HK-2 (cell line): ENCODE measurements around the gene DDB1.
A peak's percentile ranks its signal among the peaks of the same experiment; 100 is the strongest.

ENCODE experiments used
- DNase-seq: peaks from one replicate; pipeline ENCODE4 v3.0.0-alpha.2; 2018; ENCODE audit not compliant: unreplicated experiment

The DDB1 gene

DNA sequence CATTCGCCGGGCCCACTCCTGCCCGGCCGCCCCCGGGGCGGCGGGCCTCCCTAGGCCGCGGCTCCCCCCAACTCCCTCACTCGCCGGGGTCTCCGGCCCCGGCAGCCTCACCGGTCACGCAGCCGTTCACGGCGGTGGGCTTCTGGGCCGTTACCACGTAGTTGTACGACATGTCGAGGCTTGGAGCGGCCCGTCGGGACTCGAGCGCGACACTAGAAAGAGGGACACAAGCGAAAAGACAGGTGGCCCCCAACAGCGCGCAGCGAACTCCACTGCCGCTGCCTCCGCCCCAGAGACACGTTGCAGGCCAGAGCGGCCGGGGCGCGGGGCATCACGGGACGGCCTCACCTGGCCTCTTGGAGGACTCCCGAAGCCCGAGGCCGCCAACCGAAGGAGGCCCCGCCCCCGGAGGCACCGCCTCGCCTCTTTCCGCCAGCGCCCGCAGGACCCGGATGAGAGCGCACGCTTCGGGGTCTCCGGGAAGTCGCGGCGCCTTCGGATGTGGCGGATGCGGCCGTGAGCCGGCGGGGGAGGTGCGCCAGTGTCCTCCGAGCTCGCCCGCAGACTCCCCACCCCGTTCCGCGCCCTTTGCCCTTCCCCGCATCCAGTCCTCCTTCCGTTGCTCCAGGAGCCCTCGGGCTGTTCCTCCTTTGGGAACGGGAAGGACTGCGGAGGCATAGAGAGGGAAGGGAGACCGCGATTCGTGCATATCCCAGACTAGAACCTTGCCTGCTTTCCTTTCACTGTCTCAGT is at the start of gene DDB1, which contains the start of gene TKFC:
Gene DDB1 (minus strand): TSS at position 309 of the 753 bp plus-strand sequence. CDS start 137 bp downstream, at position 172.
Gene TKFC (plus strand): TSS at position 432 of the 753 bp plus-strand sequence. CDS start 1,501 bp downstream, outside the sequence.
- DNase-seq: peak; percentile 87

DNA sequence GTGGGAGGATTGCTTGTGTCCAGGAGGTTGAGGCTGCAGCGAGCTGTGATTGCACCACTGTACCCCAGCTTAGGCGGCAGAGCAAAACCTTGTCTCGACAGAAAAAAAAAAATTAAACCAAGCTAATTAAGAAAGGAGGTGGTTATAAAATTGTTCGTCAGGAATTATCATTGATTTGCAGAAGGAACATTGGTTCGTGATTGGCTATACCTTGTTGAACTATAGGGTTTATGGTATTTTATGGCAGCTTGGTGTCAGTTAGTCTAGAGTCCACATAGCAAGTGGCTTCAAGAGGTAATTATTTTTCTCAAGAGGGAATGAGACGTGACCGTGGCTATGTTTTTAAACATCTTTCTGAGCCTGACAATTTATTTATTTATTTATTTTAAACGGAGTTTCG is 48.0 kb upstream of the DDB1 start:
- DNase-seq: no peak

DNA sequence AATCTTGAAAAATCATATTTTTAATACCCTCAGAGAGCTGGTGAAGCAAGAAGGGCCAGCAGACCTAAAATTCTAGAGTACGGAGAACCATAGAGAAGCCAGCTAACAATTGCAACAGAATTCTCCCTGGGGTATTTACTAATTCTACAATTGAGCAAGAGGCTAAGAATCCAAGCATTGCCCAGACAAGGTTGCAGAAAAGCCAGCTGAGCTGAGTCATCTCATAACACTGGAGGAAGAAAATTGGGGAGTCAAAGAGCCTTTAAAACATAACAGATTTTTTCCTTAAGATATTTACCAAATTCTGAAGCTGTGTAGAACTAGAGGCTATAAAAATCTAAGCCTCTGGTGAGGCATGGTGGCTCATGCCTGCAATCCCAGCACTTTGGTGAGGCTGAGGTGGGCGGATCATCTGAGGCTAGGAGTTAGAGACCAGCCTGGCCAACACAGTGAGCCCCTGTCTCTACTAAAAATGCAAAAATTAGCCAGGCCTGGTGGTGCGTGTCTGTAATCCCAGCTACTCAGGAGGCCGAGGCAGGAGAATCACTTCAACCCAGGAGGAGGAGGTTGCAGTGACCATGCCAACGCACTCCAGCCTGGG is 45.9 kb upstream of the DDB1 start:
- no peak for DNase-seq

DNA sequence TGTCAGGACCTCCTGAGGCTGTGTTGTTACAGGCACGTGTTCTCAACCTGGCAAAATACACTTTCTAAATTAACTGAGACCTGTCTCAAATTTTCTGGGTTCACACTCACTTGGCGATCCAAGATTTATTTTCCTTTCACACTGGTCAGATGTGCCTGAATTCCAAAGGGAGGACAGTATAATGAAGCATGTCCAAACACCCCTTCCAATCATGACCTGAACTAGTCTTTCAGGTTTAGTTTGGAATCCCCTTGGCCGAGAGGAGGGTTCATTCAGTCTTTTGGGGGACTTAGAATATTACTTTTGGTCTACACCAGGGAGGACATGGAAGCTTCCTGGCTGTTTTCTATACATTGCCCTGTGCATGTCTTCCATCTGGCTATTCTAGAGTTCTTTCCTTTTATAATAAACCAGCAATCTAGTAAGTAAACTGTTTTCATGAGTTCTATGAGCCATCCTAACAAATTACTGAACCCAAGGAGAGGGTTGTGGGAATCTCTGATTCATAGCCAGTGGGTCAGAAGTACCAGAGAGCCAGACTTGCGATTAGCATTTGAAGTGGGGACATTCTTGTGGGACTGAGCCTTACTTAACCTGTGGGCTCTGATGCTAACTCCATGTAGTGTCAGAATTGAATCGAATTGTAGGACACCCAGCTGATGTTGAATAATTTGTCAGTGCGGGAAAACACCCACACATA is 44.7 kb upstream of the DDB1 start:
- DNase-seq: no peak

- no peak for DNase-seq
Measured at GRCh38 chr11:61375761-61376108, 42.8 kb upstream of the DDB1 start.

DNA sequence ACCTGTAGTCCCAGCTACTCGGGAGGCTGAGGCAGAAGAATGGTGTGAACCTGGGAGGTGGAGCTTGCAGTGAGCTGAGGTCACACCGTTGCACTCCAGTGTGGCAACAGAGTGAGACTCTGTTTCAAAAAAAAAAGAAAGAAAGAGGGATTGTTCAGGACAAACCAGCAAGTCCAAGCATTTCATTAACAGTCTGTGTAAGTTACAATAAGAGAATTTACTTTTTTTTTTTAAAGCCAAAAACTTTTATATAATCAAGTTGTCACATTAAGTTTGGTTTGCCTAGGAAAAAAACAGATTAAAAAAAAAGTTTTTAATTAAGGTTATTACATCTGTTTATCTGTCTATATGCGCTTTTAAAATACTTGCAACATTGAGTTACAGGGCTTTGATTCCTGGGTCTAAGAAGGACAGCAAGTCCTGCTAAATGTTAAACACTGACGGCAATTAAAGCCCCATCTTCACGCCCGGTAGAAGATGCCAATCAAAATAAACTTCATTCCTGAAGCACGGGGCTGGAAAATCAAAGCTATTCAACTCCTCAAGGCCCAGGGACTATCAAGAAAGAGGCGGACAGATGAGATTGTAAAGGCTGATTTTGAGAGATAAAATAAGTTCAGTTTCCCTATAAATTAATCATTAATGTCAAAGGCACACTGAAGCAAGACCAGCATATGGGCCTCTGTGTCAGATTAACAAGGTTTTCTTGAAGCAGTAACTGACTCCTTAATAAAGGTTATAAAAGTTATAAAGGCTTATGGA is 39.9 kb upstream of the DDB1 start:
- DNase-seq: no peak

- DNase-seq: no peak
Measured at GRCh38 chr11:61370349-61371005, 37.6 kb upstream of the DDB1 start.

- DNase-seq: no peak
Measured at GRCh38 chr11:61369372-61370348, 36.8 kb upstream of the DDB1 start.

DNA sequence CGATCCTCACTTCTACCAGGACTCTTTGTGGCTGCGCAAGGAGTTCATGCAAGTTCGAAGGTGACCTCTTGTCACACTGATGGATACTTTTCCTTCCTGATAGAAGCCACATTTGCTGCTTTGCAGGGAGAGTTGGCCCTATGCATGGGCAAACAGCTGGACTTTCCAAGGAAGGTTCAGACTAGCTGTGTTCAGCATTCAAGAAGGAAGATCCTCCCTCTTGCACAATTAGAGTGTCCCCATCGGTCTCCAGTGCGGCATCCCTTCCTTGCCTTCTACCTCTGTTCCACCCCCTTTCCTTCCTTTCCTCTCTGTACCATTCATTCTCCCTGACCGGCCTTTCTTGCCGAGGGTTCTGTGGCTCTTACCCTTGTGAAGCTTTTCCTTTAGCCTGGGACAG is 35.7 kb upstream of the DDB1 start:
- DNase-seq: no peak

DNA sequence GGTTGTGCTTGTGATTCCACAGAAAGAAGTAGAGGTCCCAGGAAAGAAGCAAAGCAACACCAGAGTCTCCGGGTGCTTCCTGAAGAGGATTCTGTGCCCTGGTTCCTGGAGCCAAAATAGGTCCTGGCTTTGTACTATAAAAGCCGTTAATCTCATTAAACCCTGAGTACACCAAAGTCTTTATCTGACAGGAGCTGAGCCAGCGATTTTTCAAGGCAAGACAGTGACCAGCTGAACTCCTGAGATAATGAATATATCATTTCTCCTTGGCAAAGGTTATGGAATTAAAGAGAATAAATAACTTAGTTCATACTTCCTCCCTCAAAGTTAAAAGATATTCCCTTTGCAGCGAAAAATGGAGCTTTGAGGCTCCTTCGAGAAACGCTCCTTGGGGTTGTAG is 34.5 kb upstream of the DDB1 start:
- no peak for DNase-seq

DNA sequence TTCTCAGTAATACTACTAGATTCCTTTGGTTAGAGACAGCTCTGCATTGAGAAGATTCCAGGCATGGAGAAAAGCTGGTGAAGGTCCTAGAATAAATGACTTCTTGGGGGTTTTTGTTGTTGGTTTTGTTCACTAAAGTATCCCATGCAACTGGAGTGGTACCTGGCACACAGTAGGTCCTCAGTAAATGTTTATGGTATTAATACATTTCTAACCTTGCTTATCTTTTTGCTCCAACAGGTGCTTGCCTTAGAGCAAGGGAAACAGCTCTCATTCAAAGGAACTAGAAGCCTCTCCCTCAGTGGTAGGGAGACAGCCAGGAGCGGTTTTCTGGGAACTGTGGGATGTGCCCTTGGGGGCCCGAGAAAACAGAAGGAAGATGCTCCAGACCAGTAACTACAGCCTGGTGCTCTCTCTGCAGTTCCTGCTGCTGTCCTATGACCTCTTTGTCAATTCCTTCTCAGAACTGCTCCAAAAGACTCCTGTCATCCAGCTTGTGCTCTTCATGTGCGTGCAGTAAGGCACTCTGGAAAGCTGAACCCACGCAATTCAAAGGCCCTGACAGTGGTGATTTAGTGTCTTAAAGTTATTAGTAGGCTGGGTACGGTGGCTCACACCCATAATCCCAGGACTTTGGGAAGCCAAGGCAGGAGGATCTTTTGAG is 31.2 kb upstream of the DDB1 start:
- no peak for DNase-seq

DNA sequence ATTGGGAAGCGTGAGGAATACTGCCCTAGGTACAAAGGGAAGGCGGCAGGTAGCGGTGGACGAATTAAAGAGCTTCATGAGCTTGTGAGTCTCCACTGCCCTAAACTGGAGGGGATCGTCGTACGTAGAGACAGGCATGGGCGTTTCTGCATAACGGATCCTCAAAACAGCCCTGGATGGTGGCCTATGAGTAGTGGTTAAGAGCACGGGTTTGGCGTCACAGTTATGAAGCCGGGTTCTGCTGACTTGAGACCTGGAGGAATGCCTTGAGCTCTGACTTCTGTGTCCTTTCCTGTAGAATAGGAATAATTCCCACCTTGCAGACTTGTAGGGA is 29.6 kb upstream of the DDB1 start:
- no peak for DNase-seq

DNA sequence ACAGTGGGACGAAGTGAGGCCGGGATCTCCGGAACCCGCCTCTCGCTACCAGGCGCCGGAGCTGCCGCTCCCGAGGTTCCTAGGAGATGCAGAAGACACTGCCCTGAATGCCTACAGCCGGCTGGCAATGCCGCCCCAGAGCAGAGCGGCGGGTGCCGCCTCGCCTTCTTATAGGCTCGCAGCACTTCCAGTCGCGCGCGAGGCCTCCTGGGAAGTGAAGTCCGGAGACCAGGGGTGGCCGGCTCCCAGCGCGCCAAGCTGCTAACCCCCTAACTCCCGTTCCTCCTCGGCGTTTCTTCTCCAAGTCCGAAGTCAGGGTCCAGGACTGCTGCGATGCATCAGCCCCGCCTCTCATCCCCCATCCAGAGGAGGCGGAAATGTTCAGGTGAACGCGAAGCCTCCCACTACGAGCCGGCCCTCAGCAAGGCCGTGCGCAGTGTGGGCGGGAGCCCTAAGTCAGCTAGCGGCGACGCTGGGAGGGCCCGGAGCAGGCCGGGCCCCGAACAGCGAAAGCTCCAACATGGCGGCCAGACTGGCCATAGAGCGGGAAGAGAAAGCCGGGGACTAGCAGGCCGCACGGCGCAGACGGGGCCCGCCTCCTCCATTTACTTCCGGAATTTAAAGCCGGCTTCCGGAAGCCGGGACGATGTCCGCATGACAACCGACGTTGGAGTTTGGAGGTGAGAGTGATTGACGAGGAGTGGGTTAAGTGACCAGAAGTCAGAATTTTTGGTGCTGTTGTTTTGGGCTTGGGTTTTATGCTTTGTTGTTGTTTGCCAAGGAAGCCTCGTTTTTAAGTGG is 29.0 kb upstream of the DDB1 start, which contains the start of the genes CYB561A3 and TMEM138:
Gene CYB561A3 (minus strand): TSS at position 142 of the 801 bp plus-strand sequence. CDS start 5,169 bp downstream, outside the sequence.
Gene TMEM138 (plus strand): TSS at position 634 of the 801 bp plus-strand sequence. CDS start 2,017 bp downstream, outside the sequence.
- DNase-seq: peak; percentile 88

DNA sequence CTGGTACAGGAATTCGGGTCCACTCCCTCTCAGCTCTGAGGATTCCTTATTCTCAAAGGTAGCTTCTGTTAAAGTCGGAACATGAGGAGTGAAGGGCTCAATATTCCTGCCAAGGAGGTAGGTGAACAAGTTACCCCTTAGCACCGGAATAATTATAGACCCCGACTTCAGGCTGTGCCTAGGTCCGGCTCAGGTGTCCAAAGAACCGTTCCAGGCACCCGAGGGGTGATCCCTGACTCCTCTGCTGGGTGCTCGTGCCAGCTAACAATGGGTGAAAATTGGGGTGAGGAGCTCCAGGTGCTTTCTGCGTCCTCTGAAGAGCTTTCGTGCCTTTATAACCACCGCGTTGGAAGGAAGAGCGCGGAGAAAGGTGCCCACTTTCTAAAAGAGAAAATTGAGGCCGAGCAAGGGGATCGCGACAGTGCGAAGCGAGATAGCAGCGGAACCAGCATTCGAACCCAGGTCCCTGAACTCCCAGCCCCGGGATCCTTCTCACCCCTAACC is 28.4 kb upstream of the DDB1 start:
- no peak for DNase-seq

- DNase-seq: no peak
Measured at GRCh38 chr11:61359516-61359915, 26.6 kb upstream of the DDB1 start.

GRCh38 chr11:61358566-61358965 is 25.7 kb upstream of the DDB1 start:
- no peak for DNase-seq

DNA sequence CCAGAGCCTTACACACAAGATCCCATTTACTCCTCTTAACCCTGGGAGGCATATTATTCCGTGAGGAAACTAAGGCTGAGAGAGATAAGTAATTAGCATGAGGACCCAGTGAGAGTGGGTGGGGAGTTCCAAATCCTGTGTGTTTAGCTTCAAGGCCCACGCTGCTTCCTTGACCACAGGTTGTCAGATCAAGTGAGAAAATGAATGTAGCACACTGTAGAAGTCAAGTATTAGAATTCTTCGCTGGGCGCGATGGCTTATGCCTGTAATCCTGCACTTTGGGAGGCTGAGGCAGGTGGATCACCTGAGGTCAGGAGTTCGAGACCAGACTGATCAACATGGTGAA is 25.0 kb upstream of the DDB1 start:
- DNase-seq: no peak

GRCh38 chr11:61357233-61357893 is 24.5 kb upstream of the DDB1 start:
- DNase-seq: no peak
